HG03571 (cell line): ENCODE data around the gene CDH1.
A peak's percentile ranks its signal among the peaks of the same experiment; 100 is the strongest.
"Not testable (repeated sequence)": the region's sequence is repeated elsewhere in the genome, so short reads cannot be mapped to it uniquely, and the experiment has no call there.

Experiments used
- ATAC-seq: cut with Tn5 transposase; IDR thresholded peaks from one replicate; pipeline ENCODE4 v1.9.1; 2021; ENCODE audit not compliant: unreplicated experiment

Gene CDH1

GRCh38 chr16:68737046-68737729 lies at the start of gene CDH1:
CDH1 (plus strand) TSS chr16:68737292; CDS start chr16:68737416, 124 bp downstream.
- no peak for ATAC-seq

DNA sequence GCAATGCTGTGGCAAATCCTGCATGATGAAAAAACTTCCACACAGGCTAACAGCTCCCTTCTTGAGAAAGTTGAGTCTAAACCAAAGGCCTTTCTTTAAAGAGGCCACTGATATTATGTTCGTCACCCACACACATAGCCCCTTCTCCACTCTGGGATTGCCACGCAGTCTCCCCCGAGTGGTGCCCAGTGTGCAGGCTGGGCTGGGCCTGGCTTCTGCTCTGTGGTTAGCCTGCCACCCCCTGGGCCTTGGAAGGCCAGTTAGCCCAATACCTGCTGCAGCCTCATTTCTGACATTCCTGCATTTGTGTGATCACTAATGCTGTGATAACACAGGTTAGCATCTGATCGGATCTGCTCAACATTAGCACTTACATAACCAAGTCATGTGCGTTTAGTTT lies 47.2 kb upstream of the CDH1 start:
- ATAC-seq = no peak

- ATAC-seq = no peak
Observed at GRCh38 chr16:68695575-68695974, 41.5 kb upstream of the CDH1 start.

- ATAC-seq = no peak
Observed at GRCh38 chr16:68696514-68696913, 40.6 kb upstream of the CDH1 start.

- no peak for ATAC-seq
Observed at GRCh38 chr16:68698091-68698490, 39.0 kb upstream of the CDH1 start.

- ATAC-seq = no peak
Observed at GRCh38 chr16:68700120-68700519, 37.0 kb upstream of the CDH1 start.

- ATAC-seq = no peak
Observed at GRCh38 chr16:68700831-68701230, 36.3 kb upstream of the CDH1 start.

DNA sequence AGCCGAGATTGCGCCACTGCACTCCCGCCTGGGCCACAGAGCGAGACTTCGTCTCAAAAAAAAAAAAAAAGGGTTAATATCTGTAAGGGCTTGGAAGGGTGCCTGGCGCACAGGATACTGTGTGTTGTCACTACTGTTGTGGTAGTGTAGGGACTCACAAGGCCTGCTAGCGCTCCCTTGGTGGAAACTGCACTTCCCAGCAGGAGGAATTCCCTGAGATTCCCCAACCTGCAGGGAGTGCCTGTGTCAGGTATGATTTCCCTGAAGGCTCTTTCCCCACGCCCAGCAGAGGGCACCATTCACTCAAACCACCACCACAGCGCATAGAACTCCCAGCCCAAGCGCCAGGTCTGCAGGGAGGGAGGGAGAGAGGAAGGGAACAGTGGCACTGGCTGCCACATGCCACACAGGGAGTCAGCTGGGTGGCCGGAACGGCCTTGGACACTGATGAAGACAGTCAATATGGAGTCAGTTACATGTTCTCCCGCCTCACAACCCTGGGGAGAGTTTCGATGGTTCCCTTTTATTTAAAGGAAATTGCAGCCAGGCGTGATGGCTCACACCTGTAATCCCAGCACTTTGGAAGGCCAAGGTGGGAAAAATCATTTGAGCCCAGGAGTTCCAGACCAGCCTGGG lies 32.7 kb upstream of the CDH1 start:
- ATAC-seq = no peak

DNA sequence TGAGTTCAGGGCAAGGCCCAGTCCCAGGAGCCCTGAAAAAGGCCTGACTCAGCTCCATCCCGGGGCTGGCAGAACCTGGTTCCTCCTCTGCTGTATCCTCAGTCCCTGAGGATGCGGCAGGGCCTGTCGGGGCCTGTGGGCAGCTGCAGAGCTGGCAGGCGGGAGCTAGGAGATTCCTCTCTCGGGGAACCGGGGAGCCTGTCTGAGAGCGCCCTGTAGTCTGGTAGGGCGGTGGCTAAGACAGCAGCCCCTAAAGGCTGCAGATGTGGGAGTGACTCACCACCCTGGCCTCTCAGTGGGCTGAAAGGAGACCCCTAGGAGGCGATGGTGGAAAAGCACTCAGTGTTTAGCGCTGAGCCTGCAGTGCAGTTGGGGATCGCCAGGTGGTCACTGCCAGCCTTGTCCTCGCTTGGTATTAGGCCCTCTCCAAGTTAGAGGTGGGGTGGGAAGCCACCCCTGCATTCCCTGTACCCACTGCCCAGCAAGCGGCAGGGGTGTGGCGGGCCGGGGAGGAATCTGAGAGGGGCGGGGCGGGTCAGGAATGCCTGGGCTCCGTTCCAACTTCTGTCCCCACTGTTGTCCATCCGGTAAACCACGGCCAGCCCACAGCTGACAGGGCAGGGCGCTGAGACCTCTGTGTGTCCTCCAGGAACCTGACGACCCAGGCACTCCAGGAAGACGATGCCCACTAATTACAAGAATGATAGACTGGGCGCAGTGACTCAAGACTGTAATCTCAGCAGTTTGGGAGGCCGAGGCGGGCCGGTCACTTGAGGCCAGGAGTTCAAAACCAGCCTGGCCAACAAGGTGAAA lies 29.5 kb upstream of the CDH1 start:
- ATAC-seq = no peak

DNA sequence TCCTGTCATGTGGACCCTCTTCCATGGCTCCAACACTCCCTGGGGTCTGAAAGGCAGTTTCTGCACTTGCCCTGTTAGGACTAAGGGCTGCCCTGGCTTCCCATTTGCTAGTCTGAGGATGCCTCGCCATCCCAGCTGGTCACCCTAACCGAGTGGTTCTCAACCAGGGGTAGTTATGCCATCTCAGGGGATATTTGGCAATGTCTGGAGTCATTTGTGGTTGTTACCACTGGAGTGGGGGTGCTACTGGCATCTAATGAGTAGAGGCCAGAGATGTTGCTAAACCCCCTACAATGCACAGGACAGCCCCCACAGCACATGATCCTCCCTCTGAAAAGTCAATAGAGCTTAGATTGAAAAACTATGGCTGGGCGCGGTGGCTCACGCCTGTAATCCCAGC lies 26.9 kb upstream of the CDH1 start:
- no peak for ATAC-seq

GRCh38 chr16:68711421-68712139 lies 25.5 kb upstream of the CDH1 start:
- ATAC-seq = no peak

GRCh38 chr16:68713361-68713760 lies 23.7 kb upstream of the CDH1 start:
- no peak for ATAC-seq

- no peak for ATAC-seq
Observed at GRCh38 chr16:68715471-68715870, 21.6 kb upstream of the CDH1 start.

GRCh38 chr16:68716516-68716915 lies 20.6 kb upstream of the CDH1 start:
- ATAC-seq = not testable (repeated sequence)

DNA sequence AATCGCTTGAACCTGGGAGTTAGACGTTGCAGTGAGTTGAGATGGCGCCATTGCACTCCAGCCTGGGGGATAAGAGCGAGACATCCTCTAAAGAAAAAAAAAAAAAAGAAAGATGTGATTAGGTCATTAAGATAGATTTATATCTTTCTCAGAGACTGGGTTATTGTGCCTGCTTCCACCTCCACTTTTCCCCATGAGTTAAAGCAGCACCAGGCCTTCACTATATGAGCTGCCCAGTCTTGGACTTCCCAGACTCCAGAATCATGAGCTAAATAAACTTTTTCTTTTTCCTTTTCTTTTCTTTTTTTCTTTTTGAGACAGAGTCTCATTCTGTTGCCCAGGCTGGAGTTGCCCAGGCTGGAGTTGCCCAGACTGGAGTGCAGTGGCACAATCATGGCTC lies 19.4 kb upstream of the CDH1 start:
- ATAC-seq = no peak

- no peak for ATAC-seq
Observed at GRCh38 chr16:68718590-68718989, 18.5 kb upstream of the CDH1 start.

DNA sequence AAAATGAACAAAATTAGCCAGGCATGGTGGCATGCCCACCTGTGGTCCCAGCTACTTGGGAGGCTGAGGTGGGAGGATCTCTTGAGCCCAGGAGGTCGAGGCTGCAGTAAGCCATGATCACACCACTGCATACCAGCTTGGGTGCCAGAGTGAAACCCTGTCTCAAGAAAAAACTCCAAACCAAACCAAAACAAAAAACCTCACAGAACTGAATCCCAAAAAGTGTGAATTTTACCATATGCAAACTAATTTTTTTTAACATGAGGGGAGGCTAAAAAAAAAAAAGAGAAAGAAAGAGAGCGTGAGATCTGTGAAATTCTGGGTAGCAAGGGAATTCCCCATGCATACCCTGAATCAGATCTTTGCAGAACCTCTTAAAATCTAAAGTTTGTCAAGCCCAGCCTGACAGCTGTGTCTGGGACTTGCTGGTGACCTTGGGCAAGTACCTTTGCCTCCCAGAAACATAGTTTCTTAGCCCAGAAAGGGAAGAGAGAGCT lies 17.1 kb upstream of the CDH1 start:
- peak; percentile 69 for ATAC-seq

- ATAC-seq = no peak
Observed at GRCh38 chr16:68722119-68723024, 14.7 kb upstream of the CDH1 start.

- ATAC-seq = no peak
Observed at GRCh38 chr16:68724797-68725196, 12.3 kb upstream of the CDH1 start.

GRCh38 chr16:68728523-68728922 lies 8.6 kb upstream of the CDH1 start:
- no peak for ATAC-seq
